ENCODE results near the gene AGAP1.
"Not testable (repeated sequence)": the region's sequence is repeated elsewhere in the genome, so short reads cannot be mapped to it uniquely, and the experiment has no call there.

The AGAP1 gene

GRCh38 chr2:236136538-236136937 lies 642.7 kb downstream of the AGAP1 start:
- no peak overlapping the region for H3K27ac ChIP-seq
- no peak for TF ChIP-seq CTCF (conservative IDR thresholded peaks at IDR 0.05)

GRCh38 chr2:236137066-236137465 lies 643.2 kb downstream of the AGAP1 start:
- no peak for TF ChIP-seq CTCF (conservative IDR thresholded peaks at IDR 0.05)
- H3K27ac ChIP-seq, result no peak overlapping the region

GRCh38 chr2:236141616-236142015 lies 647.8 kb downstream of the AGAP1 start:
- not testable (repeated sequence) for H3K27ac ChIP-seq

GRCh38 chr2:236143811-236144210 lies 650.0 kb downstream of the AGAP1 start:
- H3K27ac ChIP-seq, result no peak overlapping the region
- no peak for TF ChIP-seq CTCF (conservative IDR thresholded peaks at IDR 0.05)

GRCh38 chr2:236146436-236146835 lies 652.6 kb downstream of the AGAP1 start:
- no peak overlapping the region for H3K27ac ChIP-seq
- TF ChIP-seq CTCF (conservative IDR thresholded peaks at IDR 0.05), result no peak

GRCh38 chr2:236155406-236155805 lies 661.6 kb downstream of the AGAP1 start:
- TF ChIP-seq CTCF (conservative IDR thresholded peaks at IDR 0.05), result no peak
- H3K27ac ChIP-seq, result no peak overlapping the region

GRCh38 chr2:236156095-236156859 lies 662.4 kb downstream of the AGAP1 start:
- no peak for TF ChIP-seq CTCF (conservative IDR thresholded peaks at IDR 0.05)
- H3K27ac ChIP-seq, result no peak overlapping the region

- no peak overlapping the region for H3K27ac ChIP-seq
- no peak for TF ChIP-seq CTCF (conservative IDR thresholded peaks at IDR 0.05)
Measured at GRCh38 chr2:236156860-236157194, 663.0 kb downstream of the AGAP1 start.

Data from VCaP (cell line).